Measurements from ENCODE around the gene CDH4.
"Not testable (repeated sequence)": the region's sequence is repeated elsewhere in the genome, so short reads cannot be mapped to it uniquely, and the experiment has no call there.

The CDH4 gene

DNA sequence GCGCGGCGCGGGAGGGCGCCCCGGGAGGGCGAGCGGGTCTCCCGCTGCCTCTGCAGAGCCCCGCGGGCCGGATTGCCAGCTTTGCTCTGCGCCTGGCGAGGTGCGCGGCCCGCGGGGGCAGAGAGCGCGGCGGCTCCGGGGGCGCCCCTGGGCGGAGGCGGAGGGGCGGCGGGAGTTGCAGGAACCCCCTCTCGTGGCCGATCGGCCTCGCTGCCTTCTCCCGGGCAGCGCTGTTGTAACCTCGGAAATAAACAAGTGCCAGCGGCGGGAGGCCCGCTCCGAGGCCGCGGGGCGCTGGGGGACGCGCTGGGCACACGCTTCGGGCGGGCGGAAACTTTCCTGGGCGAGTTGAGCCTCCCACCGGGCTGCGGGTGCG lies 1.2 kb downstream of the CDH4 start:
- in situ Hi-C loops (cut with MboI; ENCODE audit: low sequenced_read_pairs) = no loop called here

DNA sequence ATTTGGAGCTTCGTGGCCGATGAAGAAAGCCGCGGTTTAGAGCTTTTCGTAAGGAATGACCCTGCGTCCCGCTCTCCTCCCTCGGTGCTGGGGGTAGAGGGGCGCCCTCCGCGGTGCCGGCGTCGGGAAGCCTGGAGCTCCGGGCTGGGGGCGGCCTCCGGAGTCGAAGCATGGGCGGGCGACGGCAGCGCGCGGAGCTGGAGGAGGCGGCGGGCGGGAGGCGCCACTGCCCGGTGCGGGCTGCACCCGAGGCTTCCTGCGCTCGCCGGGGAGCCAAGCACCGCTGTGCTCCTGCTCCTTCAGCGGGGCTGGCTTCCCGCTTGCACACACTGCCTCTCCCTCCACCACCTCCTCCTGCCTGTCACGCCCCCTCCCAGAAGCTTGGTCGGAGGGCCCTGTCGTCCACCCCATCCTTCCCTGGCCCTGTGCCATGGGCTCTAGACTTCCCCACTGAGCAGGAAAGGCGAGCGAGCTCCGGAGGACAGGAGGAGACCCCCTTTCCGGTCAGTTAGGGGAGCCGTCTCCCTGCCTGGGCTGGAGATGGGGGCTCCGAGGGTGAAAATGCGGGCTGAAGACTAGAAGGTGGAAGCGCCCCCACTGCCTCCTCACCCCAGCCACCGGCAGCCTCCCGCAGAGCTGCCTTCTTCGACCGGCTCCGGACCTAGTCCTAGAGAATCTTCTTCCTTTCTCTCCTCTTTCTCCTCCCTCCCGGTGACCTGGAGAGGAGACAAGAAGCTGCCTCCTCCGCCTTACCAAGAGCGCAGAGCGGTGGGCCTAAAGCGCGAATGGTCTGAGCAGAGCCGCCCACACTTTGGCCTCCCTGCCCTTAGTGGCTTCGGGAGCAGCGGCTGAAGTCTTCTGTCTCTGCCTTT lies 1.8 kb downstream of the CDH4 start:
- in situ Hi-C loops (cut with MboI; ENCODE audit: low sequenced_read_pairs) = no loop called here

DNA sequence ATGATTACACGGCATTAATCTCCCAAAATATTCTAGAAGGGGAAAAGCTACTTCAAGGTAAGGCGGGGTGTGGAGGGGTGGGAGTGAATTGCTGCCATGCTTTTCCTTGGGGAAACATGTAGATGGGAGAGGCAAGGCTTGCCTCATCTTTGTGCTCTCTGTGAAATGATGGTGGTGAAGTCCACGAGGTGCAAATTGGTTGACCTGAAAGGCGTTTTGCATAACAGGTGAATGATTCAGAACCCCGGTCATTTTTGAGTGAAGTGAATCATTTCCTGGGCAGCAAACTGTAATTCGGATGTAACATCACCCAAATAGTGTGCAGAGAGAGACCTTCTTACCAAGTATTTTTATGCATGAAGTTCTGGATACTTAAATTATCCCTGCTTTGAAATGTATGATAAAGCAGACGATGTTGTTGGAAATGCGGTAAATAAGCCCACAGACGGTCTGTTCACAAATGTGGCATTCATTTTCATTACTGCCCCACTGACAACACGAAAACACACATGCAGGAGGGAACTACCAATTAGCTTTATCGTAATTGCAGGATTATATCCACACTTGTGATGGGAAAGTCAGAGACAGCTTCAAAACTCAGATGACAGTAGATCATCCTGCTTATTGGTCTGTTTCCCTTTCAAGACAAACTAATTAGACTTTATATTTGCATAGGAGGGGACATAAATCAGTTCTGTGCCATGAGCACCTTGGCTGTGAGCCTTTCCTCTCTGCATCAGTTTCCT lies 3.0 kb downstream of the CDH4 start:
- in situ Hi-C loops (cut with MboI; ENCODE audit: low sequenced_read_pairs) = no loop called here

DNA sequence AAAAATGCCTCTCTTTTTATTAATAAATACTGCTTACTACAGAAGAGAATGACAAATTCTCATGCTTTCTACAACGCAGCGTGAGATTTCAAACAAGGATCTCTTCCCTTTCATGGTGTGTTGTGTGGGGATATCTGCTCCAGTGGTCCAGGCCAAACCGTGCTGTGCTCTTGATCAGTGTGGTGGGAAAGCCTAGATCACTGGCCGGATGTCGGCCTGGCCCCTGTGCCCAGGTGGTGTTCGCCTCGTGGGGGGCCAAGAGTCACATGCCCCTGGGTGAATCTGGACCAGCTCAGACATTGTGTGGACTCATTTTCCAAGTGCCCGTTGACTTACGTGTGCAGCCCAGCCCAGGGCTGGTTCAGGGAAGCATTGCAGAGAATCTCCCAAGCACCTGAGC lies 4.3 kb downstream of the CDH4 start:
- in situ Hi-C loops (cut with MboI; ENCODE audit: low sequenced_read_pairs) = no loop called here

DNA sequence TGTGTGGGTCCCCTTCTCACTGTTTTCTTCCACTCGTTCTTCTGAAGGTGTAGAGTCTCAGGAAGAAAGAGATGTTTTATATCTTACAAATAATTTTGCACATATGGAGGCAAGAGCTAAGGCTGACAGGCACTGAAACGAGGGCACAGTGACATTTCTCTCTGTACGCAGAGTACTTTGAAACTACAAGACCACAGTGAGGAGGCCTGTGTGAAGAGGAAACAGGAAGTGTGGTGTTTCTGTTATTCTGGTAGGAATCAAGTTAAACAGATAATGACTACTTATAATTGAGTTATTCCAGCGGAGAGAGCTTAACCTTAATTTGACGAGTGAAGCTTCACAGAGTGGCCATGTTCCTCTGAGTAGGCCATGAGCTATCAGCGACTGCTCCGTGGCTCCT lies 4.8 kb downstream of the CDH4 start:
- in situ Hi-C loops (cut with MboI; ENCODE audit: low sequenced_read_pairs) = no loop called here

DNA sequence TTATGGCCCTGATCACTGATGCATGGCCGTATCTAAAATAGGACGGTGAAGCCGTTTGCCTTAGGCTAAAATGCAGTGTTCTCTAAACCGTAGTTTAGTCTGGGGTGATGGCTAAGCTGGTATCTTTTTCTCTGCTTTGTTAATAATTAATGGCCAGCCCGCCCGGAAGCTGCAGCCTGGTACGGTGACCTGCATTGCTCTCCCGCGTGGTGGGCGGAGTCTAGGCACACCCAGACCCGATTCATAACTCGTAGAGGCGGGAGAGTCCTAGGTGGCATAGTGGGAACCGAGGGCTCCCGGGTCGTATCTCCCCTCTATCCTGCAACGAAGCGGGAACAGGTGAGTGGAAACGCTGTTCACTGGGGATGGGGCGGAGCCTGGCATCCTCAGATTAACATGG lies 5.5 kb downstream of the CDH4 start:
- in situ Hi-C loops (cut with MboI; ENCODE audit: low sequenced_read_pairs) = no loop called here

DNA sequence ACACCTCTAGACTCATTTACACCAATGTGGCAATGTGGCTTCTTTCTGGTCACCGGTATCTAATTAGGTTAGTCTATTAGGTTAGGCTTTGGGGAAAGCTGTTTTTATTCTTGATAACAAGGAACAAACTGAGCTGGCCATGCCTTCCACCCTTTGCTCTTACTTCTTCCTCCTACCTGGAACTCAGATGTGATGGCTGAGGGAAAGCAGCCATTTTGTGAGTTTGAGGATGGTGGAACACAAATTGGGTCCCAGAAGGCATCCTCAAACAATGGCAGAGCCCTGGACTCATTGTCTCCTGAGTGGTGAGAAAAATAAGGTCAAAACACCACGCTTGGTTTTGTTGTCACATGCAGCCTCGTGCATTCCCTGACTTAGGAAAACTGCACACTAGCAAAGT lies 7.7 kb downstream of the CDH4 start:
- in situ Hi-C loops (cut with MboI; ENCODE audit: low sequenced_read_pairs) = no loop called here

DNA sequence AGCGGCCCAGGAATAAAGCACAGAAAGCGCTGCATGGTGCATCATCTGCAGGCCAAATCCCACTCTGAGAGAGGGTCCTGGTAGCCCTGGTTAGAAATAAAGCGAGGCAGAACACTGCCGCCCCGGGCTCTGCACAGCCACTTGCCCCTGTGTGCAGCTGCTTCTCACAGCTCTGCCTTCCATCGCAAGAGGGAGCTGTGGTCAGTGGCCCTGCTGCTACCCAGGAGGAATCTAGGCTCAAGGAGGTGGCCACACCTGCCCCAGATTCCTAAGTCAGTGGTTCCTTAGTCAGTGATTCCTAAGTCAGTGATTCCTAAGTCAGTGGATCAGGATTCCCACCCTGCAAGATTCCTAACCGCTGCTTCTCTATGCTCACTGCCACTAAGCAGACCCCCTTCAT lies 8.8 kb downstream of the CDH4 start:
- in situ Hi-C loops (cut with MboI; ENCODE audit: low sequenced_read_pairs) = no loop called here

DNA sequence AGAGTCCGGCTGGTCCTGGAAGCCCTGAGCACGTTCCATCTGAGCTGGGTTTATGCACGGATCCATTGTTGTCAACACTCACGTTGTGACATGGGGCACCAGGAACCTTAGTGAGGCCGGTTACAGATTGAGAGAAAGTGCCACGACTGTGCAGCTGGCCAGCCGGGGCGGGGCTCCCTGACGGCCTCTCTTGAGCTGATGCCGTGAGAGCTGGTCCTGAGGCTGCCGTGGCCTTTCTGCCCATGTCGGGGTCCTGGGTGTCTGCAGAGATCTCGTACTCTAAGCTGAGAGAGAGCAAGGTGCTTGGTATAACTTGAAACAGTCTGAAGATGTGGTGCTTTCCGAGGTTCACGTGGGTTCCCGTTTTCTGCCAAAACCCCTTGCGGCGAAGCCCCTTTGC lies 10.0 kb downstream of the CDH4 start:
- in situ Hi-C loops (cut with MboI; ENCODE audit: low sequenced_read_pairs) = no loop called here

DNA sequence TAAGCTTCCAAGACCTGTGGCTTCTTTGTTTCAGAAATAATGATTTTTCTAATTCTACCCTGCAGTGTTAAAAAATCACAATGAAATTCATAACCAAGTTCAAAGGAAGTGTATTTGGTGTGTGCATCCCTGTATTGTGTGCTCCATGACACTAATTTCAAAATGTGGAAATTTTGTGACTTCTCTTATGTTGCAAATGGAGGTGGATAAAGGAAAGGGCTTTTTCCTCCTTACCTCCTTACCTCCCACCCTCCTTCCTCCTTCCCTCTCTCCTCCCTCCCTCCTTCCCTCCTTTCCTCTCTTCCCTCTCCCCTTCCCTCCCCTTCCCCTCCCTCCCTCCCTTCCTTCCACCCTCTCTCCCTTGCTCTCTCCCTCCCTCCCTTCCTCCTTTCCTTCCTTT lies 10.5 kb downstream of the CDH4 start:
- in situ Hi-C loops (cut with MboI; ENCODE audit: low sequenced_read_pairs) = no loop called here

DNA sequence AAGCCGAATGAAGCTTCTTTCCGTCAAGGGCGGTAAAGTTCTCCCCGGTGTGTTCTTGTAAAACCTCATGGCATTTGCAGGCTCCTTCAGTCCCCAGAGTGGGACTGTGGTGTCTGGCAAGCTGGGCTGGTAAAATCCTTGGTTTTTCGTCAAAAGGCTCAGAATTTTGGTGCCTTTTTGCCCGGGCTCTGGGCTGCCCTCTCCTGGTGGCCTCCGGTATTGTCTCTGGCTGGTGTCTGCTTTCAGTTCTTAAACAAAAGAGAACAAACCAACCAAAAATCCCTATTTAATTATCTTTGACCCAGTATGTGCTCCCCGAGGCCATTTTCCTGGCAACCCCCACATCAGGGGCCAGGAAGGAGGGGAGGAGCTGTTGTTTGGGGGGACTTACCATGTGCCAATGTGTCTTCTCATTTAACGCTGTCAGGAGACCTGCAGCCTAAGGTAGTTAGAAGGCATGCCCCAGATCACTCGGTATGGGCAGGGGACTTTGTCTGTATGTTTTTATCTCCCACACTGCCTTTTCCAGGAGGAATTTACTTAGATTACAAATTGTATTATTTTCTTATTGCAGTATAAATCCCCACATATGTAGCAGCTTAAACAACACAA lies 11.1 kb downstream of the CDH4 start:
- in situ Hi-C loops (cut with MboI; ENCODE audit: low sequenced_read_pairs) = no loop called here

DNA sequence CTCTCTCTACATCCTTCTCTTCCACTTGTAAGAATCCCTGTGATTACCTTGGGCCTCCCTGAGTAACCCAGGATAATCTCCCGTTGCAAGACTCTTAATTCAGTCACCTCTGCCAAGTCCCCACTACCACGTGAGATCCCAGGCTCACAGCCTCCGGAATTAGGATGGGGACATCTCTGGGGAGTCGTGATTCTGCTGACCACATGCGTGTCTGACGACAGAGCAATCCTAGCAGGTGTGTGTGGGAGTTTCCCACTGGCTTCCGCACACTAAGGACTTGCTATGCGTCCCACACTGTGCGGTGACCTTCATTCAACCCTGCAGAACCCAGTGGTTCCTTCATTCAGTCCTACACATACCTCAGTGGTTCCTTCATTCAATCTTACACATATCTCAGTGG lies 11.9 kb downstream of the CDH4 start:
- in situ Hi-C loops (cut with MboI; ENCODE audit: low sequenced_read_pairs) = no loop called here

DNA sequence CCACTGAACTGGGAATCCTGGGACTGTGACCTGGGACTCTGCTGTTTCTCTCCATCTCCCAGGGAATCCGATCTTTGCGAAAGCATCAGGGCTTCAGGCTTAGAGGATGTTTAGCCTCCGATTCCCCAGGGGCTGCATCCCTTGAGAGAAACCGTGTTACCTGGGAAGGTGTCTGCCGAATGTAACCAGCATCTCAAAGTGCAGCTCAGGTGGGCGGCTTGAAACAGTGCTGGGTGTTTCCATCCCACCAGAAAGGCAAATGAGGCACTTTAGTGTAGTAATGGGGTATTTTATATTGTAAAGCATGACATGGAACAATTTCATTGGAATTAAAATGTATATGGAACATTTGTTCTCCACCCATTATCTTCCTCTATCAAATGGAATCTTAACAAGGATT lies 15.2 kb downstream of the CDH4 start:
- in situ Hi-C loops (cut with MboI; ENCODE audit: low sequenced_read_pairs) = no loop called here

DNA sequence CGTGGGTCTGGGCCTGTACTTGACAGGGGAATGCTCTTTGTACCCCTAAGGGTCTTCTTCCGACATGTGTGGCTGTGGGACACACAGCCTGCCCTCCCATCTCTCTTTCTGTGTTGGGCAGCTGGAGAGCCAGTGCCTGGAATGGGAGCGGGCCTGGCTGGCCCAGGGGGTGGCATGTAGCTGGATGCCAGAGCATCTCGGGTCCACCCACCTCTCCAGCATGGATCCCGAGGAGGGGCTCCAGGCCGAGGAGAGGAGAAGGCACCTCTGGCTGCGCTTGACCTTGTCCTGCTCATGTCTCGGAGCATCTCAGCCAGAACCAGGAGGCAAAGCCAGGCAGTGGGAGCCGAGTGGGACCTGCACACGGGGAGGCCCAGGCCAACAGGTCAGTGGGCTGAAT lies 16.0 kb downstream of the CDH4 start:
- in situ Hi-C loops (cut with MboI; ENCODE audit: low sequenced_read_pairs) = no loop called here

DNA sequence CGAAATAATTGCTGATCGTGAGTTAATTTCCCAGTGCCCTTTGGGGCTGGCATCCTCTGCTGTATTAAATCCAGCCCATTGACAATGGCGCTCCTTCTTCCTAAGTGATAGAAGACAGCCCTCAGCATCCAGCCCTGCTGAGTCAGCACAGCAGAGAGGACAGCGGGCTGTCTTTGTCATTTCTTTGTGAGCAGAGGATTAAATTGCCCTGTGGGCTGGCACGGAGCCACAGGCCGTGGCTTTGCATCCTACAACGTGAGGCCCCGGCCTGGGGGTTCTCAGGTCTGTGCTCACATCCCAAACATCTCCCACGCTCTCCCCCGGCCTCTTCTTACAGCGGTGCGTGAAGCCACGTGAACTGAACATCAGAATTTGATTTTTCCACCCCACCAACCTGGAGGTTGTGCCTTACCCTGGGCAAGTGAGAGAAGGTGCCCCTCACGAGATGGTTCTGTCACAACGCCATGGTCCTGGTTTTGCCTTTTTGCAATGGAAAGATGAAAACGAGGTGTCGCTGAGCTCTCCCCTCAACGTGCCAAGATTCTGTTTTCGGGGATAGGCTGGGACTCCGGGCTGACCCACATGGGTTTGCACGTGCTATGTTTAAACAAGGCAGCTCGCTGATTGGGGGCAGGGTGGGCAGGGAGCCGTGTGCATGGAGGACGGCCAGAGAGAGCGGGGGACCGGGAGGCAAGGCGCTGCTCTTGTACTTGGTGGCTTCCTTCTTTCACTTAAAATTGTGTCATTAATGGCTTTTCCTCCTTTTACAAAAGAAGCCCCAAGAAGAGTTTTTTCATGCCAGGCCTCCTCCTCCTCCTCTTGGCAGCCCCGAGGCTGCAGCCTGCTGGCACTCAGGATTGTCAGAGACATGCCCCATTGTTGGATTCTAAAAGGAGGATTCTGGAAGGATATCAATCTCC lies 19.5 kb downstream of the CDH4 start:
- in situ Hi-C loops (cut with MboI; ENCODE audit: low sequenced_read_pairs) = no loop called here

DNA sequence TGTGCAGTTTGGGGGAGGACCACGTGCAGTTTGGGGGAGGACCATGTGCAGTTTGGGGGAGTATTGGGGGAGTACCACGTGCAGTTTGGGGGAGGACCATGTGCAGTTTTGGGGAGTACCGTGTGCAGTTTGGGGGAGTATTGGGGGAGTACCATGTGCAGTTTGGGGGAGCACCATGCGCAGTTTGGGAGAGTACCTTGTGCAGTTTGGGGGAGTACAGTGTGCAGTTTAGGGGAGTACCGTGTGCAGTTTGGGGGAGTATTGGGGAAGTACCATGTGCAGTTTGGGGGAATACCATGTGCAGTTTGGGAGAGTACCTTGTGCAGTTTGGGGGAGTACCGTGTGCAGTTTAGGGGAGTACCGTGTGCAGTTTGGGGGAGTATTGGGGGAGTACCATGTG lies 21.0 kb downstream of the CDH4 start:
- in situ Hi-C loops (cut with MboI; ENCODE audit: low sequenced_read_pairs) = not testable (repeated sequence)

DNA sequence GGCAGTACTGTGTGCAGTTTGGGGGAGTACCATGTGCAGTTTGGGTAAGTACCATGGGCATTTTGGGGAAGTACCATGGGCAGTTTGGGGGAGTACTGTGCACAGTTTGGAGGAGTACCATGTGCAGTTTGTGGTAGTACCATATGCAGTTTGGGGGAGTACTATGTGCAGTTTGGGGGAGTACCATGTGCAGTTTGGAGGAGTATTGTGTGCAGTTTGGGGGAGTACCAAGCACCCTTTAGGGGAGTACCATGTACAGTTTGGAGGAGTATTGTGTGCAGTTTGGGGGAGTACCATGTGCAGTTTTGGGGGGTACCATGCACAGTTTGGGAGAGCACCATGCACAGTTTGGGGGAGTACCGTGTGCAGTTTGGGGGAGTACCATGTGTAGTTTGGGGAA lies 21.6 kb downstream of the CDH4 start:
- in situ Hi-C loops (cut with MboI; ENCODE audit: low sequenced_read_pairs) = not testable (repeated sequence)

DNA sequence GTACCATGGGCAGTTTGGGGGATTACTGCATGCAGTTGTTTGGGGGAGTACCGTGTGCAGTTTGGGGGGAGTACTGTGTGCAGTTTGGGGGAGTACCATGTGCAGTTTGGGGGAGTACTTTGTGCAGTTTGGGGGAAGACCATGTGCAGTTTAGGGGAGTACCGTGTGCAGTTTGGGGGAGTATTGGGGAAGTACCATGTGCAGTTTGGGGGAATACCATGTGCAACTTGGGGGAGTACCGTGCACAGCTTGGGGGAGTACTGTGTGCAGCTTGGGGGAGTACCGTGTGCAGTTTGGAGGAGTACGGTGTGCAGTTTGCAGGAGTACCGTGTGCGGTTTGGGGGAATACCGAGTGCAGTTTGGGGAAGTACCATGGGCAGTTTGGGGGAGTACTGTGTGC lies 22.3 kb downstream of the CDH4 start:
- in situ Hi-C loops (cut with MboI; ENCODE audit: low sequenced_read_pairs) = no loop called here

DNA sequence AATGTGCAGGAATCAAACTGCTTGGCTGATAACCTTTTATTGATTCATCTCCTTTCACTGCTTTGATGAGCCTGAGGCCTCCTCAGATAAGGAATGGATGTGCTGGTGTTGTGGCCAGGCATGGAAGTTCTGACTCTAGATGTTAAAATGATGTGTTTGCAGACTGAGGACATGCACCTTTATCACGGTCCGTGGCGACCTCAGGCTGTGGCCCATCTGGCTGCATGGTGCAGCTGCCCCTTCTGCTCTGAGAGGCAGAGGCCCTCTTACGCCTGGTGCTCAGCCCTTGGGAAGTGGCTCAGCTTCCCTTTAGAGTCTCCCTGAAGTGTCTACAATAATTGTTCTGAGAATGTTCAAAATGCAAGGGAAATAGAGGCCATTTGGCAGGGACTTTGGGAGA lies 26.2 kb downstream of the CDH4 start:
- in situ Hi-C loops (cut with MboI; ENCODE audit: low sequenced_read_pairs) = no loop called here

DNA sequence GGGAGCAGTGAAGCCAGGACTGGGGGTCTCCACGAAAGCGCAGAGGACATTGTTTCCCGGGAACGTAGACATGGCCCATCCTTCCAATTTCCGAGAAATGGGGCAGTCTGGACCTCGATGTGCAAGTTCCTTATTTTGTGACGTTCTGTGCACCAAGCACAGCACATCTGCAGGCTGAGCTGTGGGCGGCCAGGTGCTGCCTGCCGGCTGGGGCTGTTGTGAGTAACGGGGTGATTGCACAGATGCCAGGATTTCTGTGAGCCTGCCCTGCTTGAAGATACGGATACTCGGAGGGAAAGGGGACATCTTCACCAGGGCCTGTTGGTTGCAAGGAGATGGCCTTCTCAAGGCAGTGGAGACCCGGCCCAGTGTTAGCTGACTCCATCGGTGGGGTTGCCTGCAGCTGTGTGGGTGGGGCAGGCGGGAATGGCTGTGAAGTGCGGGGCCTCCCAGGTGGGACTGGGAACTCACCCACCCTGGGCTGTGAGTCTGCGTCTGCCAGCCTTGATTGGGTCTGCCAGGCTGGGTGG lies 27.6 kb downstream of the CDH4 start:
- in situ Hi-C loops (cut with MboI; ENCODE audit: low sequenced_read_pairs) = no loop called here

All from HL-60/S4 treated with phorbol 12-myristate 13-acetate at 8.2 ng/mL for 4 days and 3 days (cell line).